Measurements from ENCODE around the gene ADCK2.
"Not testable (repeated sequence)": the region's sequence is repeated elsewhere in the genome, so short reads cannot be mapped to it uniquely, and the experiment has no call there.

The ADCK2 gene

GRCh38 chr7:140674899-140675701 is 2.4 kb downstream of the ADCK2 start:
- no peak for DNase-seq

GRCh38 chr7:140675726-140676125 is 3.0 kb downstream of the ADCK2 start:
- DNase-seq: no peak

DNA sequence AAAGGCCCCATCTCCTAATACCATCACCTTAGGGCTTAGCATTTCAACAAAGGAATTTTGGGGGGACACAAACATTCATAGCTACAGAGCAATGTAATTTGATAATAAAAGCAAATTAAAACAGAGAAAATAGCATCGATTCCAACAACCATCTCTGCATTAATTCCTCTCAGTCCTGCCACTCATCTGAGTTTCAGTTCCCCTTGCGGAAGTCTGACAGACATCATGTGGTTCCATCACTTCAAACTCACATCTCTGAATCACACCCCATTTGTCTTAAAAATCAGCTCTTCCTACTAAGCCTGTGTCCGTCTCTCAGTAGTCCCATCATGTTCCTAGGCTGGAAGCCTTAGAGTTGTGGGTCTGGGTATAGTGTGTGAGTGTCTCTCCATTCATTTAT is 3.6 kb downstream of the ADCK2 start:
- DNase-seq: no peak

GRCh38 chr7:140676956-140677355 is 4.2 kb downstream of the ADCK2 start:
- DNase-seq: not testable (repeated sequence)

DNA sequence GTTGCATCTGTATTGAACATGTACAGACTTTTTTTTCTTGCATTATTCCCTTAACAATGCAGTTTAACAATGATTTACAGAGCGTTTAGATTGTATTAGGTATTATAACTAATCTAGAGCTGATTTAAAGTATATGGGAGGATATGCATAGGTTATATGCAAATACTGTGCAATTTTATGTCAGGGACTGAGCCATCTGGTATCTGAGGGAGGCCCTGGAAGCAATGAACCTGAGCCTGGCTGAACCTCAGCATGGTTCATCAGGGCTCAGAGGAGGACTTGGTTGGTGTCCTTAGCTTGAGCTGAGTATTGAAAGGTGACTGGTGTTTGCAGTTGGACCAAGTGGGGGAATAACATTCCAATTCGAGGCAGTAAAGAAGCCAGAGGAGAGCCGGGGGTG is 4.8 kb downstream of the ADCK2 start:
- DNase-seq: no peak

GRCh38 chr7:140678081-140678815 is 5.5 kb downstream of the ADCK2 start:
- DNase-seq: no peak

DNA sequence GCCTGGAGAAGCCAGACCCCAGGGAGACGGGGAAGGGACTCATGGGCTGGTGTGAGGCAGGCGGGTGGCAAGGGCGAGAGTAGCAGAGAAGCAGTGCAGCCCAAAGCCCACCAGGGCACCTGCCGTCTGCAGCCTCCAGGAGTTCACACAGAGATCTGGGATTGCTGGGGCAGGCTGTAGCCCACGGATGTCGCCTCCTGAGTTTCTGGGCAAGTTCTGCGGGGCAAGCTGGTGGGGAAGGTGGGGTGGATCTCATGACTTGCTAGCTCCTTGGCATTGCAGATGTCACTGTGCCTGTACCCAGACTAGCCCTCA is 6.0 kb downstream of the ADCK2 start:
- DNase-seq: no peak

GRCh38 chr7:140679186-140679585 is 6.4 kb downstream of the ADCK2 start:
- no peak for DNase-seq

GRCh38 chr7:140680886-140681285 is 8.1 kb downstream of the ADCK2 start:
- DNase-seq: no peak

DNA sequence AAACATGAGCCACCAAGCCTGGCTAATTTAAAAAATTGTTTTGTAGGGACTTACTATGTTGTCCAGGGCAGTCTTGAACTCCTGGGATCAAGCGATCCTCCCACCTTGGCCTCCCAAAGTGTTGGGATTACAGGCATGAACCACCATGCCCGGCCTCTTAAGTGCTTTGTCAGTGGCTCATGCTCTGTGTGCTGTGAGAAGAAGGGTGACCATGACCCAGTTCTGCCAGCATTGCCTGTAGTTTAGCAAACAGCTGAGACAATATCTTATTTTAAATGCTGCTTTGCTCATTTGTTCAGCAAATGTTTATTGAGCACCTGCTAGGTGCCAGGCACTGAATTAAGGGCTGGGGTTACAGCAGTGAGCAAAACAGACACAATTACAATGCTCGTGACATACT is 9.0 kb downstream of the ADCK2 start:
- no peak for DNase-seq

GRCh38 chr7:140683657-140684056 is 10.9 kb downstream of the ADCK2 start:
- no peak for DNase-seq

DNA sequence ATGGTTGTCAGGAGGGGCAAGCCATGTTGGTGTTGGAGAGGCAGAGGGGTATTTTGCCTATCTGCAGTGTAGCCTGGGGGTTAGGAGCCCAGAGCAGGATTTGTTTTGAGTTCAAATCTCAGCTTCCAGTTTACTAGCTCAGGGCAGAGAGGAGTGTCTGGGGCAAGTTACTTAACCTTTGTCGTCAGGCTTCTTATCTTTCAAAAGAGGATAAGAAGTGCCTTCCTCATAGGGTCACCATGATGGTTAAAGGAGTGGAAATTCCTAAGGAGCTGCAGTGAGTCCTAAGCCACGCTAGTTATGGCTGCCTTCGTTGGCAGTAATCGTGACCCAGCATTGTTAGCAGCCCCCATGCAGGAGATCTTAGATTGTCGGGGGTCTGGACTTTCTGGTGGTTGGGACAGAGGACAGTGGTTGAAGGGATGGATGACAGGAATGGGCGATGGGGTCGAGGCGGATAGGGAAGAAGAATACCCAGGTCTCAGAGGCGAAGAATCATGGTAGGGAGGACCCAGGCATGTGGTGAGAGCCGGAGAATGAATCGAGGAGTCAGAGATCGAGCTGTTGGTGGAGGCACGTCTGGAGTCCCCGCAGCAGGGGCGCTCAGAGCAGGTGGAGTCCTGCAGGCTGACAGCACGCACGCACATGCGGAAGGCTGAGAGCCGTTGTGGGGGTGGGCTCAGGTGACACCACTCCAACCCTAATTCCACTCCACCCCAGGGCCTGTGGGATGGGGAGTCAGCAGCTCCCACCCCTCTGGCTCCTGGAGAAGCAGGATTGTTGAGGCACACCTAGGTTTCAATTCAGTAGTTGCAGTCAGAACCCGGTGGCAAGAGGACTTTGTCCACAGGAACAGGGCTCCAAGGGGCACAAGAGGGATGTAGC is 11.6 kb downstream of the ADCK2 start:
- DNase-seq: no peak

- DNase-seq: no peak
Measured at GRCh38 chr7:140685407-140686087, 12.8 kb downstream of the ADCK2 start.

GRCh38 chr7:140686921-140687320 is 14.2 kb downstream of the ADCK2 start:
- DNase-seq: no peak

GRCh38 chr7:140688341-140688740 is 15.6 kb downstream of the ADCK2 start:
- no peak for DNase-seq

DNA sequence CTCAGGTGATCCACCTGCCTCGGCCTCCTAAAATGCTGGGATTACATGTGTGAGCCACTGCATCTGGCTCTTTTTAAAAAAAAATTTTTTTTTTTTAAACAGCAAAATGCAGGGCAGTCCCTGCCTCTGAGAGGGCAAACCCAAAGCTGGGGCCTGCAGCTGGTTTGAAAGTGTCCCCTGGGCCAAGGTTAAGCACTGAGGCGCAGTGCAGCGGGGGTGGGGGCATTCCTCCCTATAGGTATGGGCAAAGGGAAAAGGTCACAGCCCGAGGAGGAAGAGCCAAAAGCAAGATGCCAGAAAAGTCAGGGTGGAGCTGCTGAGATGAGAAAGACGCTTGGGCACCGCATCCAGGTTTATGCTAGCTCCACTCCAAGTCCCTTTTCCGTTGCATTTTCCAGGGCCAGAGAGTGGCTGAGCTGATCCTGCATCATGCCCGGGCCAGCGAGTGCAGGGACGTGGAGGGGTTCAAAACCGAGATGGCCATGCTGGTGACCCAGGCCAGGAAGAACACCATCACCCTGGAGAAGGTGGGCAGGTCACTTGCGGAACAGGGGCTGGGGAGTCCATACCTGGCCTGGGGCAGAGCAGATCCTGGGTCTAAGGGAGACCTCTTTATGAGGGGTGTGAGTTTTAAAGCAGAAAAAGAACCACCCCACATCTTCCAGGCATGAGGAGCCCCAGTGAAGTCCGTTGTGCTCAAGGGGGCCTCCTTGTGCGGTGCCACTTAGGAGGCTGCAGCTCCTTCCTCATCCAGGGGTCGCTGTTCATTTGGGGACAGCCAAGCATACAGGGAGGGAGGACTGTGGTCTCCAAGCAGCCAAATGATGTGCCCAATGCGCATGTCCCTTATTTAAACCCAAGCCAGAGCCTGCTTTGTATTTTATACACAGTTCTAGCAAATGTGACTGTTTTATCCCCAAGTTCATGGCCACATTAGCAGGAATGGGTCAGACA is 16.7 kb downstream of the ADCK2 start:
- DNase-seq: no peak

- DNase-seq: no peak
Measured at GRCh38 chr7:140691376-140692045, 18.8 kb downstream of the ADCK2 start.

DNA sequence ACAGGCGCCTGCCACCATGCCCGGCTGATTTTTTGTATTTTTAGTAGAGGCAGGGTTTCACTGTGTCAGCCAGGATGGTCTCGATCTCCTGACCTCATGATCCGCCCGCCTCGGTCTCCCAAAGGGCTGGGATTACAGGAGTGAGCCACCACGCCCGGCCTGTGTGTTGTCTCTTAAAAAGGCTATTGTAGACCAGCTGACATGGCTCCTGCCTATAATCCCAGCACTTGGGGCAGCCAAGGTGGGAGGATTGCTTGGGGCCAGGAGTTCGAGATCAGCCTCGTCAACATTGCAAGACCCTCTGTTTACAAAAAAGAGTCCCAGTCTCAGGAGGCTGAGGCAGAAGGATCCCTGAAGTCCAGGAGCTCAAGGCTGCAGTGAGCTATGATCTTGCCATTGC is 21.1 kb downstream of the ADCK2 start:
- not testable (repeated sequence) for DNase-seq

DNA sequence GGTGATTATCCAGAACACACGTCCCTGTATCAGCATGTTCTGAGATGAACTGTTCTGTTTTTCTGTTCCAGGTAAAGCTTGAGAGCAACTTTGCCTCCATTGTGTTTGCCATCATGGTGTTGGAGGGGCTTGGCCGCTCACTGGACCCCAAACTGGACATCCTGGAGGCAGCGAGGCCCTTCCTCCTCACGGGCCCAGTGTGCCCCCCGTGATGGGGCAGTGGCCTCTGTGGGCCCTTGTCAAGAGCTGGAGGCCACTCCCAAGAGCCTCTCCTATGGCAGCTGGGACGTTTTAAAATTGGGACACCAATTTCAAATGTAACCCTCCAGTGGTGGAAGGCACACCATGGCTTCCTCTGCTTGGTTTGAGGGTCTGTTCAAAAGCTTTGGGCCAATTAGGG is 21.8 kb downstream of the ADCK2 start:
- DNase-seq: no peak

DNA sequence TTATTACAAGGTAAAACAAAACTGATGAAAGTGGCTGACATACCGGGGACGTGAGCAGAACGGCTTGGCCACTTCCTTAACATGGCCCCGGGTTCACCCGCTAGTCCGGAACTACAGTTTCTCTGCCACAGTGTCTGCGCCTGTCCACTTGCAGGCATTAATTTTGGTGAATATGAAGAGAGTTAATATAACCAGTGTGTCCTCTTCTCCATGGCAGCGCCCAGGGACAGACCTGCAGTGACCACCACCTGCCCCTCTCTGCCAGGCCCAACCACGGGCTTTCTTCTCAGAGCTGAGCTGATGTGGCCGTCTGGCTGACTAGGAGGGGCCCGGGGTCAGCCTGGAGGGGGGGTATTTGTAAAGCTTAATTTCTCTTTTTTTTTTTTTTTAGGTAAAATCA is 22.6 kb downstream of the ADCK2 start:
- DNase-seq: no peak

Measured in T-helper 9 cell (primary cell).